Testis (tissue), 3 donors: ENCODE results near the gene SPG7. TPM values are rescaled to one million over a fixed set of nuclear protein-coding genes. Genes with fewer than 3 reads are reported as not detected.

Experiments
- DNase-seq: peaks from one replicate; pipeline ENCODE4 v3.0.0-alpha.2; 2019
- H3K27ac ChIP-seq, 2 donors: fragments of 200-600 bp; sonication (generic); one replicate each; pipeline ENCODE4 v1.5.1; 2019
- H3K27me3 ChIP-seq: fragments of 200-600 bp; sonication (generic); one replicate; pipeline ENCODE4 v1.5.1; 2019
- H3K36me3 ChIP-seq: fragments of 200-600 bp; sonication (generic); one replicate; pipeline ENCODE4 v1.5.1; 2017; ENCODE audit warnings: low read depth; ENCODE audit errors: missing control alignments
- H3K4me1 ChIP-seq: fragments of 200-600 bp; sonication (generic); one replicate; pipeline ENCODE4 v1.5.1; 2019
- H3K4me3 ChIP-seq, 2 donors: fragments of 200-600 bp; sonication (generic); one replicate each; pipeline ENCODE4 v1.5.1; 2017 to 2019
- H3K9me3 ChIP-seq: fragments of 200-600 bp; sonication (generic); one replicate; pipeline ENCODE4 v1.5.1; 2017
- POLR2A ChIP-seq: fragments of 450-650 bp; IDR thresholded peaks from one replicate; pipeline ENCODE4 v1.6.1; 2017; ENCODE audit warnings: antibody characterized with exemption, mild to moderate bottlenecking, moderate library complexity
- WGBS, 2 donors: methylation state at CpG; one replicate each; pipeline ENCODE4 v1.1.5; 2018; 5-methylcytosine and 5-hydroxymethylcytosine counted together
- intact Hi-C: fragments of 100-400 bp; cut with DNase I; formaldehyde crosslinking; loops from one replicate; pipeline ENCODE4 v1.15.1; 2023; ENCODE audit warnings: low total_unique reads
- polyA plus RNA-seq: library from polyadenylated mRNA; stranded (reverse); fragments of 350-450 nt; fragmentation: Illumina TruSeq; extraction: RNeasy Lipid Tissue Mini Kit (QIAGEN cat#74804); gene quantifications from one replicate; pipeline ENCODE4 v1.2.3, GENCODE V29; 2014; ENCODE audit warnings: low read depth, low replicate concordance; ENCODE audit not compliant: insufficient read depth
- total RNA-seq, 2 donors: library from RNA; depleted of rRNA; stranded (reverse); fragments of >200 nt; gene quantifications; one replicate each; pipeline ENCODE4 v1.2.3, GENCODE V29; 2016
- TF ChIP-seq, protein P1 (sequence below), 3 experiments: fragments of 450-650 bp in 2 of 3; fragments of 200-600 bp in 1 of 3; sonication (generic) in 1 of 3; IDR thresholded peaks; one replicate each; pipeline ENCODE4 v1.5.1; 2016 to 2019; ENCODE audit warnings: antibody characterized with exemption in 3 of 3, mild to moderate bottlenecking in 2 of 3, moderate library complexity in 1 of 3

SPG7 gene
- total and polyA plus RNA-seq, 3 donors from 2014 or later = 97.9 to 307 (median 275) TPM

DNA sequence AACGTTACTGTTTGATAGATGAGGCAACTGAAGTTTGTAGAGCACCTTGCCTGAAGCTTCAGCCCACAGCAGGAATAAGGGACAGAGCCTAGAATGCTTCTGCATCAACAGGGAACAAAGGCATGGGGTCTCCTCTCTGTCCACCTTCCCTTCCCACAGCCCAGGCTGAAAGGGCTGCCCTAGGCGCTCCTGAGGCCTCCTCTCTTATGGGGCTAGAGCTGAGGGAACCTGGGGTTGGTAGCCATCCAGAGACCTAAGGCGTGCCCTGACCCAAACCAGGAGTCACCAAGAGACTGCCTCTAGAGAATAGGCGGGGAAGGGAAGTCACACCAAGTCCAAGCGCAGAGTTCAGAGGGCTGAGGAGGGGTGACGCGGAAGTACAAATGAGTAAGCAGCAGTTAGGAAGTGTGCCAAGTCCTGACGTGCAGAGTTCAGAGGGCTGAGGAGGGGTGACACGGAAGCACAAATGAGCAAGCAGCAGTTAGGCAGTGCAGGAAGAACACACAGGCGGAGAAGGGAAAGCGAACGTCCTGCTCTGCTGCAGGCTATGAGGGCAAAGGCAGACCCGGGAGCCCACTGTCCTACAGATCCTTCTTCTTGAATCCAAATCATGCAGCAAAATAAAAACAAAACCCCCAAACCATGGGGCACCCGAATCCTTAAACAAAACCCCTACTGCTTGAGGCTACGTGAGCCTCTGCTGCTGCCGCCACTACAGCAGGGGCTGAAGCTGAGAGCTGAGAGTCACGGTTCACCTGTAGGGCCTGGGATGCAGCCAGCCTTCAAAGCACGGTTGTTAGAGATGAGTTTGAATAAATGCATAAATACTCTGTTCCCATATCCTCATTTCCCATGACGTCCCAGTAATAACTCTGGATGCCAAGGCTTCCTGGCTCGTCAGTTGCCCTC, 2.7 kb upstream of the SPG7 start:
- Histone ChIP-seq H3K36me3 (no peaks in the 10 kb centered on the region), H3K9me3 (no peaks in the 10 kb centered on the region), H3K4me3 (no peak overlapping the region), H3K27ac (peak overlapping the region; percentile 69 to 95), H3K27me3 (no peaks in the 10 kb centered on the region), H3K4me1 (peaks cover 49% of the 10 kb centered on the region)
- intact Hi-C loops = loop anchor here (10.0 kb wide), 1 partner anchor 171 kb away; no protein-coding TSS in a partner anchor
- WGBS, 2 donors = 21 to 23% methylated on average over 20 of the region's 20 CpGs
- DNase-seq = peak; percentile 86
- TF ChIP-seq POLR2A = no peak
- TF ChIP-seq, protein P1, sequence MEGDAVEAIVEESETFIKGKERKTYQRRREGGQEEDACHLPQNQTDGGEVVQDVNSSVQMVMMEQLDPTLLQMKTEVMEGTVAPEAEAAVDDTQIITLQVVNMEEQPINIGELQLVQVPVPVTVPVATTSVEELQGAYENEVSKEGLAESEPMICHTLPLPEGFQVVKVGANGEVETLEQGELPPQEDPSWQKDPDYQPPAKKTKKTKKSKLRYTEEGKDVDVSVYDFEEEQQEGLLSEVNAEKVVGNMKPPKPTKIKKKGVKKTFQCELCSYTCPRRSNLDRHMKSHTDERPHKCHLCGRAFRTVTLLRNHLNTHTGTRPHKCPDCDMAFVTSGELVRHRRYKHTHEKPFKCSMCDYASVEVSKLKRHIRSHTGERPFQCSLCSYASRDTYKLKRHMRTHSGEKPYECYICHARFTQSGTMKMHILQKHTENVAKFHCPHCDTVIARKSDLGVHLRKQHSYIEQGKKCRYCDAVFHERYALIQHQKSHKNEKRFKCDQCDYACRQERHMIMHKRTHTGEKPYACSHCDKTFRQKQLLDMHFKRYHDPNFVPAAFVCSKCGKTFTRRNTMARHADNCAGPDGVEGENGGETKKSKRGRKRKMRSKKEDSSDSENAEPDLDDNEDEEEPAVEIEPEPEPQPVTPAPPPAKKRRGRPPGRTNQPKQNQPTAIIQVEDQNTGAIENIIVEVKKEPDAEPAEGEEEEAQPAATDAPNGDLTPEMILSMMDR (IDR thresholded peaks at IDR 0.05) = no peak

DNA sequence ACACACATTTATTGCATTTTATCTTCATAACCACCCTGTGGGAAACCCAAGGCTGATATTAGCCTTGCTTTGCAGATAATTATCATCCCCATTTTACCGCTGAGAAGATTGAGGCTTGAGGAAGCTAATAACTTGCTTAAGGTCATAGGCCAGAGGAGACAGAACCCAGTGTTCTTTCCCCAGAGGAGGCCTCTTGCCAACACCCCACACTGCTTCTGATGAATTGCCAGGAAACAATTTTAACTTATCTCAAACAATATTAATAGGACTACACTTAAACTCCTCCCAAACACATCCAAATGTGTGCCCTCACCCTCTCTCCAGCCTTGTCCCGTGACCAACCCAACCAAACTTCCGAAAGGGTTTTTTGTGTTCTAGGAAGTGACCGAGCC, 2.1 kb upstream of the SPG7 start:
- H3K36me3 ChIP-seq = no peaks in the 10 kb centered on the region
- TF ChIP-seq, protein P1 (IDR thresholded peaks at IDR 0.05) = no peak
- TF ChIP-seq POLR2A = no peak
- no peak for DNase-seq

DNA sequence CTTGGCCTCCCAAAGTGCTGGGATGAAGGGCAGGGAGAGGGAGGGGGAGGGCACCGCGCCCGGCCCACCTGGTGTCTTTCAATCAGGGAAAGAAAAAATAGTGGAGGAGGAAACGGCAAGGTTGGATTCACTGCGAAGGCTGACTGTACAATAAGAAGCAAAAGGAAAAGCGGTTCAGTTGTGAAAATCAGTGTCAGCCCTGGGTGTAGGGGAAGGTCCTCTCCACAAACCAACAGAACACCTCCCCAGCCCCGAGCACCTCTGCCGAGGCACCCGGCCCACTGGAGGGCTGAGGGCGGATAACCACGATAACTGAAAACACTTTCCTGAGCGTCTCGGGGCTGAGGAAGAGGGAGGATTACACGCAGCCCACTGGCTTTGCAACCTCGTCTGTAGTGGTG, 1.4 kb upstream of the SPG7 start:
- H3K9me3 ChIP-seq = no peaks in the 10 kb centered on the region
- peak overlapping the region; percentile 89 to 95 for H3K27ac ChIP-seq
- TF ChIP-seq, protein P1 (IDR thresholded peaks at IDR 0.05) = no peak
- TF ChIP-seq POLR2A = no peak
- intact Hi-C loops = loop anchor here (10.0 kb wide), 1 partner anchor 172 kb away; no protein-coding TSS in a partner anchor
- H3K4me1 ChIP-seq = peaks cover 49% of the 10 kb centered on the region
- WGBS, 2 donors = 21 to 30% methylated on average over 15 of the region's 15 CpGs
- peak overlapping the region; percentile 93 to 99 for H3K4me3 ChIP-seq
- no peaks in the 10 kb centered on the region for H3K27me3 ChIP-seq
- no peak for DNase-seq
- H3K36me3 ChIP-seq = no peaks in the 10 kb centered on the region

More for the DNA sequence above, 2.1 kb upstream of the SPG7 start:
- 14 to 30% methylated on average over 4 of the region's 4 CpGs for WGBS, 2 donors
- Histone ChIP-seq H3K27me3 (no peaks in the 10 kb centered on the region), H3K27ac (peak overlapping the region in 1 of 2 donors; percentile 95), H3K4me3 (no peak overlapping the region), H3K4me1 (peaks cover 49% of the 10 kb centered on the region), H3K9me3 (no peaks in the 10 kb centered on the region)
- intact Hi-C loops = loop anchor here (10.0 kb wide), 1 partner anchor 171 kb away; no protein-coding TSS in a partner anchor

DNA sequence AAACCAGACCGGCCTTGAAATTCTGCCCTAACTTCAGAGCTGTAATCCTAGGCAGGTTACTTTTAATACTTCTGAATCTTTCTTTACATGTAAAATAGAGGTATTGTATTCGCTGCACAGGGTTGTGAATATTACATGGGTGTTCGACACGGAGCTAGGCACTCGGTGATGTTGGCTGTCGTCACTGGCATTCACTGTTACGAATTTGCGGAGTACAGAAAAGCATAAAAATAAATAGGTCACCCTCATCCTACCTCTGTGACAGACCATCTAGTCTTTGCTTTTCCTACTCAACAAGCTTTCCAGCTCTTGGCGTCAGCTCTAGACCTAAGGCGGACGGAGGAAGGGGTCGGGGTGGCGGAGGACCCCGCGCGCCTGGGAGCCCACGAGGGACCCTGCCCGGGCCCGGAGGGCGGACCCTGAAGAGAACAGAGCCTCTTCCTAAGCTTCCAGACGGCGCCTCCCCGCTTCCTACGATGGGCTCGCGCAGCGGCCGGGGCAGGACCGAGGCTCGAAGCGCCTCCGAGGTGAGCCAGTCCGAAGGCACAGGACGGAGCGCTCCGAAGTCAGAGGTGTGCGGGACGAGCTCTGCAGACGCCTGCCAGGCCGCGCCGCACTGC, 879 bp upstream of the SPG7 start:
- no peak for TF ChIP-seq POLR2A
- TF ChIP-seq, protein P1 (IDR thresholded peaks at IDR 0.05) = no peak
- Histone ChIP-seq H3K4me3 (peak overlapping the region; percentile 93 to 99), H3K4me1 (peaks cover 49% of the 10 kb centered on the region), H3K27ac (peak overlapping the region; percentile 89 to 95), H3K36me3 (no peaks in the 10 kb centered on the region), H3K9me3 (no peaks in the 10 kb centered on the region), H3K27me3 (no peaks in the 10 kb centered on the region)
- DNase-seq = peak; percentile 49
- intact Hi-C loops = loop anchor here (10.0 kb wide), 1 partner anchor 173 kb away; no protein-coding TSS in a partner anchor
- 6 to 8% methylated on average over 25 to 39 of the region's 42 CpGs for WGBS, 2 donors
